CD4-positive, alpha-beta T cell treated with Interleukin-10 for 1 hour (primary cell): ENCODE measurements around the gene RABL6.

Experiments used
- DNase-seq: peaks from one replicate; pipeline ENCODE4 v3.0.0-alpha.2; 2020

Gene RABL6

DNA sequence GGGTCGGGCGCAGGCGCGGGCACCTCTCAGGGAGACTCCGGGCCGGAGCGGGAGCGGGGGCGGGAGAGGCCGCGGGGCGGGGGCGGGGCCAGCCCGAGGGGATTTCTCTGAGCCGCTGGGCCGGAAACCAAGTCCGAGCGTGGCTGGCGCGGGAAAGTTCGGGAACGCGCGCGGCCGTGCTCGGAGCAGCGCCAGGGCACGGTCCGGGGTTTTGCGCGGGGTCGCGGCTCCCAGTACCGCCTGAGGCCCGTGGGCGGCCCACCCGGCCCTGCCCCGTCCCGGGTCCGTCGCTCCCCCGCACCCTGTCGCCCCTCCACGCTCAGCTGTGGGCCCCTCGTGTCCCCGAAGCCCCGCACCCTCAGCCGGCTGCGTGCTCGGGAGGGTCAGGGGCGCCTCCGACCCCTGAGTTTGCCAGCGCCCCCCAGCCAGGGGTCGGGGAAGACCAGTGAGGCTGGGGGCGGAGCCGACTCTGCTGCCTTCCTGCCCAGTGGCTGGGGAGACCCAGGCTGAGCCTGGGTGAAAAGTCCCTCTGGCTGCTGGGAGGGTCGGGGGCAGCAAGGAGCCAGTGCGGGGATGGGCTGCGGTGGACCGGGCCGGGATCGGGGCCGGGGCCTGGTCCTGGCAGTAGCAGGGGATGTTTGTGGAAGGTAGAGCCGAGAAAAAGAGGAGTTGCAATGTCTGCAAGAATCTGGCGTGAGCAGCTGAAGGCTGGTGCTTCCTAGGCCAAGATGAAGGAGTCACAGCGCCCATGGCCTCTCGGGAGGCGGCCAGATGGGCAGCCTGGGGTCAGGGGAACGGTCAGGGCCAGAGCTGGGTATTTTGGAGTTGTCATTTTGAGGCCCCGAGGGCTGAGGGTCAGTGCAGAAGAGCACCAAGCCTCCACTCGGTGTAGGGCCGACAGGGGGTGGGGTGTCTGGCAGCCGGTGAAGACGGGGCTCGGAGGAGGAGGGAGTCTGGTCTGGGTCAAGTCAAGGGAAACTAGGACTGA, 79.2 kb downstream of the RABL6 start:
- DNase-seq, result peak; percentile 34

DNA sequence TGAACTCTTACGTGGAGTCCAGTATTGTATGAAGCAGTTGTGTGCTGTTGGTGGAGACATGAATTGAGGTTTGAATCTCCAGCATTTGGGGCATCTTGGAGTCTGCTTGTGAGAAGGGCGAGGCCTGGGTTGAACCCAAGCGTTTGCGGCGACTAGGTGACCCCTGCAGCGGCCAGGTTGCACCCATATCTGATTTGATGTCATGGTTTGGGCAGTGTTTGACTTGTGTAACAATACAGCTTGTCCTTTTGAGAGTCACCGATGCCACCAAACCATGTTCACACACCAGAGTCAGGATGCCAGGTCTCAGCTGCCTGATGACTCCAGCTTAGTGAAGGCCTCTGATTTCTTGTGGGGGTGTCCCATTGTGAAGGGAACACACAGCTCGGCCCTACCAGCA, 80.7 kb downstream of the RABL6 start:
- no peak for DNase-seq

DNA sequence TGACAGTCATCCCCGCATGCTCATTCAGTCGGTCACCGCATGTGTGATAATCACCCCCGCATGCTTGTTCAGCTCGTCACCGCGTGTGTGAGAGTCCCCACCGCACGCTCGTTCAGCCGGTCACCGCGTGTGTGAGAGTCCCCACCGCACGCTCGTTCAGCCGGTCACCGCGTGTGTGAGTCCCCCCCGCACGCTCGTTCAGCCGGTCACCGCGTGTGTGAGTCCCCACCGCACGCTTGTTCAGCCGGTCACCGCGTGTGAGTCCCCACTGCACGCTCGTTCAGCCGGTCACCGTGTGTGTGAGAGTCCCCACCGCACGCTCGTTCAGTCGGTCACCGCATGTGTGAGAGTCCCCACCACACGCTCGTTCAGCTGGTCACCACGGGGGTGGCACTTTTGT, 82.1 kb downstream of the RABL6 start:
- DNase-seq, result no peak

DNA sequence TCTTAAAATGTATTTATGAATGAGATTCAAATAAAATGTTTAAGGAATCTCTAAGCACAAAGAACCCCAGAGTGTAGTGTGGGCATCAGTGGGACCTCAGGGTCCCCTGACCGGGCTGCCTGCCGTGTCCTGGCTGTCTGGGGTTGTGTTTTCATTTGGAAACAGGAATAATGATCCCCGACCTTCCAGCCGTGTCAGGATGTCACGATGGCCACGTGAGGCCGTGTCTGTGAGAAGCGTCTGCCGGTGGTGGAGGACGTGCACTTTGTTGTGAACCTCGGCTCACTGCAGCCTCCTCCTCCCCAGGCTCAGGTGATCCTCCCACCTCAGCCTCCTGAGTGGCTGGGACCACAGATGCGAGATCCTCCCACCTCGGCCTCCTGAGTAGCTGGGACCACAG, 82.9 kb downstream of the RABL6 start:
- no peak for DNase-seq
